Left renal cortex interstitium (tissue), 4 donors: ENCODE measurements around the gene TCEA3. TPM values are rescaled to one million over a fixed set of nuclear protein-coding genes. Genes with fewer than 3 reads are reported as not detected.
"Not testable (repeated sequence)": the region's sequence is repeated elsewhere in the genome, so short reads cannot be mapped to it uniquely, and the experiment has no call there.

Experiments
- DNase-seq, 4 donors: peaks; one replicate each; pipeline ENCODE4 v3.0.0-alpha.2; 2013; ENCODE audit warnings: low read depth in 4 of 4, low spot score in 2 of 4, missing footprints in 1 of 4
- polyA plus RNA-seq, 4 donors: library from polyadenylated mRNA; unstranded; fragments of 120-200 nt; gene quantifications; one replicate each; pipeline ENCODE4 v1.2.1, GENCODE V29; 2013; ENCODE audit not compliant: insufficient read length in 4 of 4

The TCEA3 gene
- polyA plus RNA-seq, 4 donors, result 31.1 to 58.3 (median 47.5) TPM

GRCh38 chr1:23395154-23395724, 29.3 kb downstream of the TCEA3 start:
- DNase-seq, result no peak

GRCh38 chr1:23394684-23395083, 29.9 kb downstream of the TCEA3 start:
- no peak for DNase-seq

- no peak for DNase-seq
These were observed 30.4 kb downstream of the TCEA3 start for GRCh38 chr1:23394181-23394580.

- DNase-seq, result no peak
These were observed 30.8 kb downstream of the TCEA3 start for GRCh38 chr1:23393706-23394105.

- DNase-seq, result no peak
These were observed 32.3 kb downstream of the TCEA3 start for GRCh38 chr1:23392125-23392855.

GRCh38 chr1:23389837-23390321, 34.7 kb downstream of the TCEA3 start:
- DNase-seq, result no peak

- DNase-seq, result no peak
These were observed 37.1 kb downstream of the TCEA3 start for GRCh38 chr1:23387494-23387893.

GRCh38 chr1:23385119-23385621, 39.4 kb downstream of the TCEA3 start:
- DNase-seq, result no peak

GRCh38 chr1:23384312-23385058, 40.1 kb downstream of the TCEA3 start:
- DNase-seq, result no peak

- no peak for DNase-seq
These were observed 40.8 kb downstream of the TCEA3 start for GRCh38 chr1:23383577-23384311.

GRCh38 chr1:23381233-23381885, 43.2 kb downstream of the TCEA3 start:
- DNase-seq, result no peak

- no peak for DNase-seq
These were observed 43.8 kb downstream of the TCEA3 start for GRCh38 chr1:23380719-23381118.

- not testable (repeated sequence) for DNase-seq
These were observed 44.3 kb downstream of the TCEA3 start for GRCh38 chr1:23380236-23380635.

- no peak for DNase-seq
These were observed 47.4 kb downstream of the TCEA3 start for GRCh38 chr1:23376890-23377811.

- DNase-seq, result not testable (repeated sequence)
These were observed 50.3 kb downstream of the TCEA3 start for GRCh38 chr1:23374079-23374735.

GRCh38 chr1:23371987-23372880, 52.3 kb downstream of the TCEA3 start:
- no peak for DNase-seq
